RPMI8226 (cell line): Measurements from ENCODE around the gene ADCY5.

Source experiments
- DNase-seq: peaks from one replicate; pipeline ENCODE4 v3.0.0-alpha.2; 2015

ADCY5 gene

DNA sequence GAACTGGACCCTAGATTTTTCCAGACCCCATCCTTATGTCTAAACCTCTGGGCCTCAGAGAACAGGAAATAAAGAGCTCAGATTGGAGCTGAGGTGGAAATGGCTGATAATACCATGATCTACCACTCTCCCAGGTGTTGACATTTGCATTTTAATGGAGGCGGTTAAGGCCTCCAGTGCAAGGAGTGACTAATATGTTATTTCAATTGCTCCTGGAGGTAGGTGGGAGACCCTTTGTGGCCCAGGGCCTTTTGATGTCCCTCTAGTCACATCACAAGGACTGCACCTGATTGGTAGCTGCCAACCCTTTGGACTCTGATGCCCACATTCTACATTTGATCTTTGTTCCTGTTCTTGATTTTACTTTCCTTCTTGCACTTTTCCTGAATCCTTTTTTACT, 9.0 kb upstream of the ADCY5 start:
- no peak for DNase-seq

DNA sequence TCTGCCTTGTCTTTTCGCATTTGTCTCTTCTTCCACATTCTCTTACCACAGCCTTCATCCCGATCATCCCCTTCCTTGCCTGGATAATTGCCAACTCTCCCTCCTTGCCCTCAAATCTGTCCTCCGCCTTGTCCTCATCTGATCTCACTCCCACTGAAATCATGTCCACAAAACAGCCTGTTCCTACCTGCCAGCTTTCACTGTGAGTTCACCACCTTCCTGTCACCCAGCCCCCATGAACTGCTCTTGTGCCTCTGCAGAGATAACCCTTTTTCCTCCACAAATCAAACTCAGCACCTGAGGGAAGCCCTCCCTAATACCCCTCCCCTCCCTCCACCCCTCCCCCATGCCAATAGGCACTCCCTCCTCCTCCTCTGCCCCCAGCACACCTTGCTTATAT, 4.8 kb upstream of the ADCY5 start:
- DNase-seq, result no peak

GRCh38 chr3:123451186-123451585, 2.3 kb upstream of the ADCY5 start:
- no peak for DNase-seq

- no peak for DNase-seq
Observed at GRCh38 chr3:123449997-123450604, 1.2 kb upstream of the ADCY5 start.

DNA sequence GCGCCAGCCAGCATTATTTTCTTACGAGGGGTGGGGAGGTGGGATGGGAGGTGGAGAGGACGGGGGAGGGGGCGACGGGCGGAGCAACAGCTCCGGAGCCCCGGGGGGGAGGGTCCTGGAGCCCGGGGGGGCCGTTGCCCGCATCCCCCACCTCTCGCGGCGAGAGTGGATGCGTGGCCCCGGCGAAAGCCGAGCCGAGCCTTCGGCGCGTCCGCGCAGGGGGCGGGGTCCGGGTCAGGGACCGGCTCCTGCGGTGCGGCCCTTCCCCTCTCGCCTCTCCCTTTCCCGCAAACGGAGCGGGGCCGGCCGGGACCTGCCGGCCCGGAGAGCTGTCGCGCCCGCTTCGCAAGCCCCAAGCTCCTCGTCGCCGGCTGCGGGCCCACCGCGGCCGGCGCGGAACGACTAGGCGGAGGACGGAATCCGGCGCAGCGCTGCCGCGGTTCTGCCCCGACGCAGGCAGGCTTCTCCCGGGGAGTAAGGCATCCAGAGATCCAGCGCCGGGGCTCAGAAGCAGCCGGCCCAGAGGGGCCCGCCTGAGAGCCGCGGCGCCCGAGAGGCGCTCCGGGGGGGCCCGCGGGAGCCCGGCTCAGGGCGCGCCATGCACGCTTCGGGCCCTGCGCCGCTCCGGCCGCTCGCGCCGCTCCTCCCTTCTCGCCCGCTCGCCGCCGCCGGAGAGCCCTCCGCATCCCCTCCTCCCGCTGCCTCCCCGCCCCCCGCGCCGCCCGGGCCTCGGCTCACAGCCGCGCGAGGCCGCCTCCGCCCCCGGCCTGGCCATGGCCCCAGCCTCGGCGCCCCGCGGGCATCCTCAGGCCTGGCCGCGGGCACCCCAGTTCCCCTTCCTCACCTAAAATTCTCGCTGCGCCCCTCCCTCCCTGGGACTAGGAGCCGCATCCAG, 459 bp upstream of the ADCY5 start:
- no peak for DNase-seq

GRCh38 chr3:123447749-123448517, 957 bp downstream of the ADCY5 start:
- DNase-seq, result no peak

DNA sequence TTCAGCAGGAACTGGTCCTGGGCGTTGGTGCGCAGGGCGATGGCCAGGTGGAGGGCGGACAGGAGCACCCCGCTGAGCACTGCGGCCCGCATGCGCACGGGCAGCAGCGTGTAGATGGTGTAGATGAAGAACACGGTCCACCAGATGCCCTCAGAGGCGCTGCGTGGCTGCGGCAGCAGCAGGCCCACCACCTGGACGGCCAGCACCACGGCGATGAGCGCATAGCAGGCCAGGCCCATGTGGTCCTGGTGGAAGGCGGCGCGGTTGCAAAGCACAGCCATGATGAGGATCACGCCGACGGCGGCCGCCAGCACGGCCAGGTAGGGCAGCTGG, 1.5 kb downstream of the ADCY5 start:
- no peak for DNase-seq

GRCh38 chr3:123446610-123447109, 2.2 kb downstream of the ADCY5 start:
- no peak for DNase-seq

GRCh38 chr3:123446210-123446609, 2.7 kb downstream of the ADCY5 start:
- DNase-seq, result no peak

DNA sequence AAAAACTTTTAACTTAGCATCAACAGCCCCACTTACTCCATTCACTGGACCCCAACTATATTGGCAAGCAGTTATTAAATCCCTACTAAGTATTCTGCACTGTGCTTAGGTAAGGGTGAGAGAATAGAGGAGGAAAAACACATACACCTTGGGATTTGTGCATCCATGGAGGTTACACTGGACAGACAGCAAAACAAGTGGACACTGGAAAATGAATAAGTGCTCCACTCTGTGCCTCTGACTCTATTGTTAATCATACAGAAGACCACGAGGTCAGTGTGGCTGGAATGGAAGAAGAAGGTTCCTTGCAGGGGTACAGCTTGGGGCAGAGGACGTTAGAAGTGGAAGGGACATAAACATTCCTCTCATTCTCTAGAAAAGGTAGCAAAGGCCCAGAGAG, 3.2 kb downstream of the ADCY5 start:
- no peak for DNase-seq

DNA sequence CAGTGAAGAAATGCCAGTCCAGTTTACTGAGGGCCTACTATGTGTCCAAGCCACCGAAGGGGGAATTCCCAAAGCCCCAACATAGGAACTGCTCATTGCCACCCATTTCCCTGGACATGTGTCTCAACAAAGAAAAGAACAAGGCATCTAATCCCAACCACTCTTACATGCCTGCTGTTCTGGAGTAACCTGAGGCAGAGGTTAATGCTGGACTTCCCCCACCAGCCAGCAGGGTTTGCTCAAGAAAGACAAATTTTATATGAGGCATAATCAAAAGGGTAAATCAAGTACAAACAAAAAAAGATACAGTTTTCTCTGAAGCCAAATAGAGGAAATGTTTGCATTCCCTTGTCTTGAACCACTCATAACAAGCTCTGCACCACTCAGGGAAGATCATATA, 4.1 kb downstream of the ADCY5 start:
- no peak for DNase-seq

DNA sequence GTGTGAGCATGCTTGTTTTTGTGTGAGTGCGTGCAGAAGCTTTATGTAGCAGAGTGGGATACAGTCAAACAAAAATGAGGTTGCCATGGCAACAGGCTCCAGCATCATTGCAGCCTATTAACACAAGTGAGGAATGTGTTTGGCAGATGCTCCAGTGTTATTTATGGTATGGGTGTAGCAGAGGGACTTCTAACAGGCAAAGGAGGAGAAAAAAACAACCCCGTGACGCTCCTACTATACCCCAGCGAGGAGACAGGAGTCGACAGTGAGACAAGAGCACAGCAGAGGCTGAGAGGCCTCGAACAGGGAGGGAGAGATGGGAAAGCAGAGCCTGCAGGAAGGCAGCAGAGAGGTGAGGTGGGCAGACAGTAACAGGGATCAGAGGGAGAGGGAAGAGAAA, 4.9 kb downstream of the ADCY5 start:
- DNase-seq, result no peak

GRCh38 chr3:123442908-123443307, 6.0 kb downstream of the ADCY5 start:
- no peak for DNase-seq

DNA sequence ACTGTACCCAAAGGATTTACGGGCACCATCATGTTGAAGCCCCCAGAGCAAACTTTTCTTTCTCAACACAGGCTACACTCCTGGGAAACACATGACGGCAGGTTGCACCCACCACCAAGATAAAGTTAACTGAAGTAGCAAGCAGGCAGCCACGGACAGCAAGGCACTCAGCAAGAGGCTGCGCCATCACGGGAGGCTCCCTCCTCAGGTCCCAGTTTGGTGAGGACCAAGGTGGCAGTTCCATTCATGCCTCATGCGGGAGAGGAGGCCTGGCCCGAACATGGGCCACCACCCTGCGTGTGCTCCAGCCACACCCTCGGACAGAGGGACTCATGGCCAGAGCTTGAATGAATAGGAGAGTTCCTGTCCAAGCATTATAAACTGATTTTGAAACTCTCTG, 6.8 kb downstream of the ADCY5 start:
- DNase-seq, result no peak

DNA sequence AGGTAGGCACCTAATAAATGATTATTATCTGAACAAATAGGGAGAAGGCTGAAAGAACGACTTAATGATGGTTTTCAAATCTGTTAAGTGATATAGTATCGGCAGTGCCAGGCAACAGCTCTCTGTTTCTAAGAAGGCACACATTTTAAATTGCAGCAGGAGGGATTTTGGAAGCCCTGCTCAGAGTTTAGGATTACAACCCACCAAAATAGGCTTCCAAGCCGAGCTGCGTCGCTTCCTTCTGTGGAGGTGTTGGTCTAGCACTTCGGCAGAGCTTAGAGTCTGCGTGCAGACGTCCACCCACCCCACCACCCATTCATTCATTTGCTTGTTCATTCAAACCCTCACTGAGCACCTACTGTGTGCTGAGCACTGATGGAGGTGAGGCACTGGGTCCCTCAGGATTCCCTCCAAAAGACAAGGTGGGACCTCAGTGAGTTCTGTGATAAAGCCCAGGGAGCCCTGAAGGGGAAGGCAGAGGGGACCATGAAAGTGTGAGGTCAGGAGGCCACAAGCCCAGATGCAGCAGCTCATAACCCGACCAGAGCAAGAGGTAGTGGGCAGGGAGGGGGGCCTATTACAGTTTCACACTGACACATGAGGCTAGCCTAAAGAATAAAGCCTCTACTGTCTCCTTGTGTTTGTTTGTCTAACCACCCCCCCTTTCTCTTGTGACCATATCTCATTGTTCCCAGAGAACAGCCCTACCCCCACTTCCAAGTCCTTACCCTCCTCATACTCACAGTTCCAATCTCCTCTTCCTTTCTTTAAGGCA, 8.9 kb downstream of the ADCY5 start:
- no peak for DNase-seq

DNA sequence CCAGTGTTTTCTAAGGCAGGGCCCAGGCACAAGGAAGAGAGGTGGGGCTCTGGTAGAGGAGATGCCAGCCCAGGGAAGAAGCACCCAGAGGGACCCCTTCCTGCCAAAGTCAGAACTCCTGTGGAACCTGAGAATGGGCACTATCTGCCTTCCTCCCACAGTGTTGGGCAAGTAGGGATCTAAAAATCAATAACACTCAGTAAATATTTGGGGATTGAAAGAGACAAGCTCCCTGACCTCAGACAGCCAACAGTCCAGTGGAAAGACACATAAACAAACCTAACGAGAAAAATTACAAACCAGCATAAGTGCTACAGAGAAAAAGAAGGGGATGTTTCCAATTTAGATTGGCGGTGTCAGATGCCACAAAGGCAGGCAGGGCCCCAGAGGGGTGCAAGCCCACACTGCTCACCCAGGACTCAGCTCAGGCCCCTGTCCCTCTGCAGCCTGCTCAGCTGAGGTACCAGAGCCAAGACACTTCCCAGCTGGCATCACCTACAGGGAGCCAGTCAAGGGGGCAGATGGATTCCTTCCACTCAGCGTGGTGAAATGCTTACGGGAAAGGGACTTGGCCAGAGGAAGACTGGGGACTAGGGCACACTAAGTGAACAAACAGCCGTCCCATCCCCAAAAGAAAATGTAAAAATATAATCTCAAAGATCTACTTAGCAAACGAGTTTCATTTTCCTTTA, 15.9 kb downstream of the ADCY5 start:
- DNase-seq, result no peak

- no peak for DNase-seq
Observed at GRCh38 chr3:123431658-123432324, 17.1 kb downstream of the ADCY5 start.

- no peak for DNase-seq
Observed at GRCh38 chr3:123431007-123431657, 17.8 kb downstream of the ADCY5 start.

- DNase-seq, result no peak
Observed at GRCh38 chr3:123430266-123430665, 18.6 kb downstream of the ADCY5 start.

- DNase-seq, result no peak
Observed at GRCh38 chr3:123429362-123430125, 19.3 kb downstream of the ADCY5 start.
